K562 (cell line): ENCODE results near the gene SRF. TPM values are rescaled to one million over a fixed set of nuclear protein-coding genes. Genes with fewer than 3 reads are reported as not detected.
A peak's percentile ranks its signal among the peaks of the same experiment; 100 is the strongest.

ENCODE experiments used
- ATAC-seq: fragments of 200-7000 bp; cut with Tn5 transposase; 3 replicates; pipeline ENCODE4 v1.9.1; 2020; ENCODE audit warnings: moderate library complexity
- BruUV-seq: library from RNA; stranded (reverse); fragments of 400-500 nt; replicated peaks from 2 replicates; lab custom pipeline; 2021; lab: Mats Ljungman, UMichigan
- CTCF ChIA-PET: fragments of 300-600 bp; formaldehyde crosslinking; extraction: SDS; loops from one replicate; lab custom pipeline; 2021; ENCODE audit warnings: low intra/inter-chr PET ratio; lab: Yijun Ruan, JAX
- POLR2A ChIA-PET: fragments of 300-600, 350-650 bp; sonication (Branson Sonifier 250); formaldehyde crosslinking; extraction: SDS; loops from one replicate; lab custom pipeline; 2021; ENCODE audit warnings: antibody characterized with exemption, inconsistent platforms; lab: Yijun Ruan, JAX
- DNase-seq, 4 experiments: peaks; one replicate each; pipeline versions ENCODE4 v3.0.0 to v3.0.0-alpha.2; 2011 to 2018; ENCODE audit warnings: low spot score in 3 of 4, mixed read lengths in 3 of 4; ENCODE audit errors: extremely low read depth in 1 of 4
- FAIRE-seq: peaks from 2 replicates; lab custom pipeline; 2011; peaks lifted over from hg19 to GRCh38; lab: Jason Lieb, UNC
- H2AFZ ChIP-seq: 2 replicates; pipeline ENCODE4 v1.6.0; 2011; ENCODE audit warnings: low read depth, low read length, control low read depth, inconsistent platforms
- H3K27ac ChIP-seq: fragments of 200-600 bp; 3 replicates; pipeline ENCODE4 v1.8.0; 2011; ENCODE audit warnings: low read depth, mild to moderate bottlenecking, control low read depth, inconsistent platforms, low read length, moderate library complexity, mixed read lengths; ENCODE audit errors: extremely low read depth
- H3K27me3 ChIP-seq, 2 experiments: fragments of 300-600 bp in 1 of 2; 2 replicates in 1 of 2; 3 replicates in 1 of 2; pipeline versions ENCODE4 v1.6.0 to v1.8.0; 2011; ENCODE audit warnings: inconsistent platforms in 2 of 2, low read length in 2 of 2, mild to moderate bottlenecking in 1 of 2, mixed read lengths in 1 of 2, moderate library complexity in 1 of 2; ENCODE audit not compliant: control insufficient read depth in 2 of 2, insufficient read depth in 2 of 2
- H3K36me3 ChIP-seq: fragments of 300-600 bp; 3 replicates; pipeline ENCODE4 v1.8.0; 2011; ENCODE audit warnings: mild to moderate bottlenecking, low read length, inconsistent platforms; ENCODE audit not compliant: control insufficient read depth, insufficient read depth
- H3K4me1 ChIP-seq, 2 experiments: fragments of 200-600 bp in 1 of 2; replicated peaks in 1 of 2; 2 replicates in 1 of 2; 3 replicates in 1 of 2; pipeline versions ENCODE4 v1.5.1 to v1.8.0; 2011; ENCODE audit warnings: inconsistent platforms in 2 of 2, low read length in 2 of 2, mild to moderate bottlenecking in 1 of 2, mixed read lengths in 1 of 2, moderate library complexity in 1 of 2; ENCODE audit not compliant: control insufficient read depth in 2 of 2, insufficient read depth in 2 of 2
- H3K4me2 ChIP-seq: 2 replicates; pipeline ENCODE4 v1.6.1; 2011; ENCODE audit warnings: low read length, control low read depth, inconsistent platforms, mixed read lengths; ENCODE audit not compliant: insufficient read depth
- H3K4me3 ChIP-seq: fragments of 200-600 bp; sonication (generic), shearing (Covaris generic); 2 replicates; pipeline ENCODE4 v1.5.1; 2016; ENCODE audit warnings: control low read depth, inconsistent platforms
- H3K79me2 ChIP-seq: fragments of 200-600 bp; 3 replicates; pipeline ENCODE4 v1.8.0; 2011; ENCODE audit warnings: low read length, inconsistent platforms; ENCODE audit not compliant: control insufficient read depth, insufficient read depth
- H3K9ac ChIP-seq, 2 experiments: 2 replicates each; pipeline versions ENCODE4 v1.6.0 to v1.6.1; 2011; ENCODE audit warnings: low read depth in 2 of 2, low read length in 2 of 2, control low read depth in 1 of 2, inconsistent platforms in 1 of 2, mild to moderate bottlenecking in 1 of 2, mixed read lengths in 1 of 2; ENCODE audit not compliant: insufficient read depth in 1 of 2
- H3K9me1 ChIP-seq: one replicate; pipeline ENCODE4 v1.6.0; 2011; ENCODE audit warnings: inconsistent platforms, mild to moderate bottlenecking, low read length, moderate library complexity; ENCODE audit not compliant: control insufficient read depth, insufficient read depth
- H3K9me3 ChIP-seq: replicated peaks from 2 replicates; pipeline ENCODE4 v1.5.1; 2011; ENCODE audit warnings: low read depth, low read length, inconsistent platforms; ENCODE audit not compliant: control insufficient read depth, insufficient read depth
- H4K20me1 ChIP-seq: replicated peaks from 2 replicates; pipeline ENCODE4 v1.6.1; 2011; ENCODE audit warnings: low read length, inconsistent platforms, mixed read lengths; ENCODE audit not compliant: control insufficient read depth, insufficient read depth
- ADNP ChIP-seq: fragments of 200-800 bp; sonication (Bioruptor generic); IDR thresholded peaks from 2 replicates; pipeline ENCODE4 v1.6.1; 2016; ENCODE audit warnings: missing genetic modification characterization, missing compliant biosample characterization
- BCOR ChIP-seq: fragments of 450-650 bp; IDR thresholded peaks from 2 replicates; pipeline ENCODE4 v1.6.1; 2016
- BRD9 ChIP-seq: fragments of 450-650 bp; IDR thresholded peaks from 2 replicates; pipeline ENCODE4 v1.6.1; 2018; ENCODE audit warnings: low read depth; ENCODE audit not compliant: partially characterized antibody
- CC2D1A ChIP-seq: fragments of 450-650 bp; IDR thresholded peaks from 2 replicates; pipeline ENCODE4 v1.6.1; 2017; ENCODE audit warnings: mild to moderate bottlenecking
- HDAC3 ChIP-seq: fragments of 450-650 bp; IDR thresholded peaks from 2 replicates; pipeline ENCODE4 v1.6.1; 2018; ENCODE audit warnings: borderline replicate concordance, mild to moderate bottlenecking, moderate library complexity; ENCODE audit not compliant: partially characterized antibody
- KDM1A ChIP-seq, 2 experiments: fragments of 450-650 bp; IDR thresholded peaks; 2 replicates each; pipeline ENCODE4 v1.6.1; 2016; ENCODE audit warnings: mild to moderate bottlenecking in 2 of 2
- PCBP2 ChIP-seq: fragments of 200-400 bp; formaldehyde crosslinking; IDR thresholded peaks from 2 replicates; pipeline ENCODE4 v1.6.1; 2018; ENCODE audit warnings: low read length, low read depth, mild to moderate bottlenecking, moderate library complexity; ENCODE audit not compliant: poor library complexity, severe bottlenecking
- RCOR1 ChIP-seq, 2 experiments: IDR thresholded peaks; 2 replicates each; pipeline ENCODE4 v1.6.1; 2012; ENCODE audit warnings: low read depth in 2 of 2, low read length in 2 of 2, borderline replicate concordance in 1 of 2, improper control_type of control experiment in 1 of 2
- TBP ChIP-seq: optimal IDR thresholded peaks from 2 replicates; pipeline ENCODE3; 2011; ENCODE audit warnings: low read depth, low read length, improper control_type of control experiment
- TFAM ChIP-seq: fragments of 250-450 bp; sonication (Bioruptor Pico); conservative IDR thresholded peaks from 2 replicates; pipeline ENCODE4 v1.5.0; 2021; ENCODE audit warnings: mild to moderate bottlenecking, moderate library complexity
- TRIM28 ChIP-seq: fragments of 450-650 bp; IDR thresholded peaks from 2 replicates; pipeline ENCODE4 v1.6.1; 2017
- ZNF282 ChIP-seq: sonication (generic); formaldehyde crosslinking; IDR thresholded peaks from 2 replicates; pipeline ENCODE4 v1.8.1; 2023; ENCODE audit warnings: missing genetic modification reagents
- ZNF75A ChIP-seq: fragments of 450-650 bp; formaldehyde crosslinking; IDR thresholded peaks from 2 replicates; pipeline ENCODE4 v1.4.0; 2020; ENCODE audit warnings: mild to moderate bottlenecking
- in situ Hi-C: fragments of 300-500 bp; cut with MboI; formaldehyde crosslinking; loops from 4 replicates; pipeline ENCODE4 v1.15.0; 2018; ENCODE audit warnings: inconsistent platforms, mixed read lengths
- intact Hi-C: fragments of 100-400 bp; cut with micrococcal nuclease; formaldehyde crosslinking; loops from 2 replicates; pipeline ENCODE4 v1.14.2; 2022
- polyA plus RNA-seq, 8 experiments: library from polyadenylated mRNA; depleted of rRNA in 4 of 8; stranded (reverse) in 5 of 8; unstranded in 3 of 8; fragments of >200 nt; fragmentation: Nextera tagmentation in 2 of 8; fragmentation: Illumina TruSeq in 1 of 8; extraction: Ambion mirVana in 2 of 8; extraction: Trizol in 1 of 8; gene quantifications; 2 replicates each; pipeline versions ENCODE4 v1.2.1 to v1.2.3, GENCODE V29; 2011 to 2014; ENCODE audit warnings: inconsistent platforms in 1 of 8, missing spikeins in 1 of 8
- total RNA-seq, 7 experiments: library from RNA; depleted of rRNA in 6 of 7; stranded (reverse); fragments of >200 nt in 6 of 7; fragmentation: Illumina TruSeq in 2 of 7; extraction: Trizol in 2 of 7; gene quantifications; 2 replicates each; pipeline versions ENCODE4 v1.2.1 to v1.2.3, GENCODE V29; 2011 to 2021; ENCODE audit warnings: low replicate concordance in 1 of 7
- TF ChIP-seq, protein P1 (sequence below): fragments of 450-650 bp; formaldehyde crosslinking; IDR thresholded peaks from 2 replicates; pipeline ENCODE4 v1.4.0; 2020; ENCODE audit warnings: mild to moderate bottlenecking, moderate library complexity
- TF ChIP-seq, protein P2 (sequence below), 2 experiments: fragments of 450-650 bp; formaldehyde crosslinking in 1 of 2; IDR thresholded peaks; 2 replicates each; pipeline versions ENCODE4 v1.4.0 to v1.6.1; 2014 to 2020; ENCODE audit warnings: mild to moderate bottlenecking in 2 of 2, borderline replicate concordance in 1 of 2, low read depth in 1 of 2

The SRF gene
- total and polyA plus RNA-seq, 9 of the 15 experiments (the other 6 are each of a cell fraction or from before 2014, with no cell fraction given) = 2.5 to 37.0 (median 24.6) TPM

DNA sequence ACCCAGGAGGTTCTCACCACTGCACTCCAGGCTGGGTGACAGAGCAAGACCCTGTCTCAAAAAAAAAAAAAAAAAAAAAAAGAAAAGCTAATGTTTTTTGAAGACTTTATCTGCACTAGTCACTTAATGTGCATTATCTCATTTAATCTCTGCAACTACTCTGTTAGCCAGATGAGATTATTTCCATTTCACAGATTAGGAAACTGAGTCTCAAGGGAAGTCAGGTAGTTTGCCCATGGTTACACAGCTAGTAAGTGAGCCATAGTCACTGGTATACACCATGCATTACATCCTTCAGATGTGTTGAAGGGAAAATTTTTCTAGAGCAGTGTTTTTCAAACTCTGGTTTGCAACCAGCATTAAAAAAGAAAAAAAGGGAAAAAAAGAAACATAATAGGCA, 7.2 kb upstream of the SRF start:
- Histone ChIP-seq H3K9me3 (no peaks in the 10 kb centered on the region), H3K9me1 (peaks cover 3% of the 10 kb centered on the region), H3K36me3 (no peaks in the 10 kb centered on the region), H3K27ac (no peak overlapping the region), H3K4me3 (no peak overlapping the region), H3K79me2 (no peaks in the 10 kb centered on the region), H3K4me1 (peaks cover 7 to 10% of the 10 kb centered on the region in 2 experiments; a peak in 4 of 5 replicates), H3K9ac (no peak overlapping the region), H2AFZ (no peak overlapping the region), H3K27me3 (no peaks in the 10 kb centered on the region), H4K20me1 (no peaks in the 10 kb centered on the region), H3K4me2 (no peak overlapping the region)
- in situ Hi-C loops = no loop called here
- intact Hi-C loops = no loop called here
- POLR2A ChIA-PET = interaction anchor here (0.6 to 1.5 kb wide), 4 partner anchors 10 to 786 kb away, joined by 3 to 8 read pairs (median 5); no protein-coding TSS in a partner anchor
- ATAC-seq (no peak), FAIRE-seq (no peak), DNase-seq (no peak)
- CTCF ChIA-PET = no interaction called here
- BruUV-seq = no TSS peak
- no peak for TF ChIP-seq ZNF282 (CRISPR knock-in tag)
- peak; percentile 86 for TF ChIP-seq ADNP (tag)
- no peak for TF ChIP-seq CC2D1A
- TF ChIP-seq, protein P1, sequence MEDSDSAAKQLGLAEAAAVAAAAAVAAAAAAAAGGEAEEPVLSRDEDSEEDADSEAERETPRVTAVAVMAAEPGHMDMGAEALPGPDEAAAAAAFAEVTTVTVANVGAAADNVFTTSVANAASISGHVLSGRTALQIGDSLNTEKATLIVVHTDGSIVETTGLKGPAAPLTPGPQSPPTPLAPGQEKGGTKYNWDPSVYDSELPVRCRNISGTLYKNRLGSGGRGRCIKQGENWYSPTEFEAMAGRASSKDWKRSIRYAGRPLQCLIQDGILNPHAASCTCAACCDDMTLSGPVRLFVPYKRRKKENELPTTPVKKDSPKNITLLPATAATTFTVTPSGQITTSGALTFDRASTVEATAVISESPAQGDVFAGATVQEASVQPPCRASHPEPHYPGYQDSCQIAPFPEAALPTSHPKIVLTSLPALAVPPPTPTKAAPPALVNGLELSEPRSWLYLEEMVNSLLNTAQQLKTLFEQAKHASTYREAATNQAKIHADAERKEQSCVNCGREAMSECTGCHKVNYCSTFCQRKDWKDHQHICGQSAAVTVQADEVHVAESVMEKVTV (CRISPR knock-in tag) = no peak
- no peak for TF ChIP-seq TBP
- TF ChIP-seq ZNF75A = no peak
- TF ChIP-seq BRD9 = no peak
- TF ChIP-seq PCBP2 = no peak
- TF ChIP-seq RCOR1 (IDR thresholded peaks at IDR 0.05; ENCODE audit: borderline replicate concordance in 1 of 2, low read depth in 2 of 2, low read length in 2 of 2) = peak in 1 of 2 experiments; percentile 64; a peak in 2 of 4 replicates
- TF ChIP-seq, protein P2, sequence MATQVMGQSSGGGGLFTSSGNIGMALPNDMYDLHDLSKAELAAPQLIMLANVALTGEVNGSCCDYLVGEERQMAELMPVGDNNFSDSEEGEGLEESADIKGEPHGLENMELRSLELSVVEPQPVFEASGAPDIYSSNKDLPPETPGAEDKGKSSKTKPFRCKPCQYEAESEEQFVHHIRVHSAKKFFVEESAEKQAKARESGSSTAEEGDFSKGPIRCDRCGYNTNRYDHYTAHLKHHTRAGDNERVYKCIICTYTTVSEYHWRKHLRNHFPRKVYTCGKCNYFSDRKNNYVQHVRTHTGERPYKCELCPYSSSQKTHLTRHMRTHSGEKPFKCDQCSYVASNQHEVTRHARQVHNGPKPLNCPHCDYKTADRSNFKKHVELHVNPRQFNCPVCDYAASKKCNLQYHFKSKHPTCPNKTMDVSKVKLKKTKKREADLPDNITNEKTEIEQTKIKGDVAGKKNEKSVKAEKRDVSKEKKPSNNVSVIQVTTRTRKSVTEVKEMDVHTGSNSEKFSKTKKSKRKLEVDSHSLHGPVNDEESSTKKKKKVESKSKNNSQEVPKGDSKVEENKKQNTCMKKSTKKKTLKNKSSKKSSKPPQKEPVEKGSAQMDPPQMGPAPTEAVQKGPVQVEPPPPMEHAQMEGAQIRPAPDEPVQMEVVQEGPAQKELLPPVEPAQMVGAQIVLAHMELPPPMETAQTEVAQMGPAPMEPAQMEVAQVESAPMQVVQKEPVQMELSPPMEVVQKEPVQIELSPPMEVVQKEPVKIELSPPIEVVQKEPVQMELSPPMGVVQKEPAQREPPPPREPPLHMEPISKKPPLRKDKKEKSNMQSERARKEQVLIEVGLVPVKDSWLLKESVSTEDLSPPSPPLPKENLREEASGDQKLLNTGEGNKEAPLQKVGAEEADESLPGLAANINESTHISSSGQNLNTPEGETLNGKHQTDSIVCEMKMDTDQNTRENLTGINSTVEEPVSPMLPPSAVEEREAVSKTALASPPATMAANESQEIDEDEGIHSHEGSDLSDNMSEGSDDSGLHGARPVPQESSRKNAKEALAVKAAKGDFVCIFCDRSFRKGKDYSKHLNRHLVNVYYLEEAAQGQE (IDR thresholded peaks at IDR 0.05; ENCODE audit: borderline replicate concordance) = no peak
- TF ChIP-seq, protein P2 (CRISPR knock-in tag; IDR thresholded peaks at IDR 0.05; ENCODE audit: low read depth) = no peak
- no peak for TF ChIP-seq TRIM28
- TF ChIP-seq HDAC3 = no peak
- TF ChIP-seq TFAM (CRISPR knock-in tag) = no peak
- TF ChIP-seq KDM1A (IDR thresholded peaks at IDR 0.05) = peak in 1 of 2 experiments; percentile 62; a peak in 2 of 4 replicates
- peak; percentile 84 for TF ChIP-seq BCOR
